Kidney capillary endothelial cell (primary cell): Measurements from ENCODE around the gene SLC13A3.

Source experiments
- DNase-seq: peaks from one replicate; pipeline ENCODE4 v3.0.0-alpha.2; 2018; ENCODE audit warnings: low spot score

Gene SLC13A3

GRCh38 chr20:46635514-46636136, 15.6 kb downstream of the SLC13A3 start:
- DNase-seq: no peak

GRCh38 chr20:46634528-46634927, 16.7 kb downstream of the SLC13A3 start:
- DNase-seq: no peak

- no peak for DNase-seq
These were observed 19.3 kb downstream of the SLC13A3 start for GRCh38 chr20:46631874-46632446.

GRCh38 chr20:46631212-46631869, 19.9 kb downstream of the SLC13A3 start:
- DNase-seq: no peak

GRCh38 chr20:46630306-46630705, 21.0 kb downstream of the SLC13A3 start:
- no peak for DNase-seq

GRCh38 chr20:46629341-46629740, 21.9 kb downstream of the SLC13A3 start:
- DNase-seq: no peak

GRCh38 chr20:46627234-46627633, 24.0 kb downstream of the SLC13A3 start:
- no peak for DNase-seq

- DNase-seq: no peak
These were observed 24.5 kb downstream of the SLC13A3 start for GRCh38 chr20:46626758-46627157.

- no peak for DNase-seq
These were observed 25.3 kb downstream of the SLC13A3 start for GRCh38 chr20:46625875-46626373.

- no peak for DNase-seq
These were observed 26.3 kb downstream of the SLC13A3 start for GRCh38 chr20:46624946-46625345.

- DNase-seq: no peak
These were observed 29.1 kb downstream of the SLC13A3 start for GRCh38 chr20:46622165-46622564.

GRCh38 chr20:46621492-46621891, 29.8 kb downstream of the SLC13A3 start:
- DNase-seq: no peak

- DNase-seq: no peak
These were observed 31.8 kb downstream of the SLC13A3 start for GRCh38 chr20:46619445-46619844.

GRCh38 chr20:46618316-46619100, 32.8 kb downstream of the SLC13A3 start:
- DNase-seq: no peak

GRCh38 chr20:46614503-46614902, 36.8 kb downstream of the SLC13A3 start:
- DNase-seq: no peak

- DNase-seq: no peak
These were observed 41.1 kb downstream of the SLC13A3 start for GRCh38 chr20:46610145-46610544.

- DNase-seq: no peak
These were observed 42.2 kb downstream of the SLC13A3 start for GRCh38 chr20:46609043-46609442.

- no peak for DNase-seq
These were observed 43.3 kb downstream of the SLC13A3 start for GRCh38 chr20:46607849-46608497.

GRCh38 chr20:46607191-46607848, 43.9 kb downstream of the SLC13A3 start:
- no peak for DNase-seq

- DNase-seq: no peak
These were observed 44.5 kb downstream of the SLC13A3 start for GRCh38 chr20:46606817-46607190.

- DNase-seq: no peak
These were observed 45.1 kb downstream of the SLC13A3 start for GRCh38 chr20:46605978-46606816.
